ENCODE measurements around the gene CYP2B6. TPM values are rescaled to one million over a fixed set of nuclear protein-coding genes. Genes with fewer than 3 reads are reported as not detected.

CYP2B6 gene
- total and polyA plus RNA-seq, 10 of the 15 experiments (the other 5 are each of a cell fraction or from before 2014, with no cell fraction given): 0.23 to 0.86 TPM; not detected in 8

GRCh38 chr19:40954573-40954972 is 36.5 kb upstream of the CYP2B6 start:
- WGBS (ENCODE audit: insufficient coverage, insufficient replicate concordance, low lambda C conversion rate, missing lambda C conversion rate): 64% methylated on average over 10 of the region's 10 CpGs
- FAIRE-seq: no peak
- RAD21 ChIA-PET (ENCODE audit: unreplicated experiment): no interaction called here

More at GRCh38 chr19:40954573-40954972, 36.5 kb upstream of the CYP2B6 start:
- DNase-seq (ENCODE audit: low read depth, low spot score) (no peak), ATAC-seq (no peak)
- in situ Hi-C loops (cut with MboI): no loop called here
- no peak for TF ChIP-seq HCFC1 (IDR thresholded peaks at IDR 0.05; ENCODE audit: low read length)
- no peak for TF ChIP-seq MXI1 (IDR thresholded peaks at IDR 0.05; ENCODE audit: low read depth, low read length)
- no peak for TF ChIP-seq IRF3 (IDR thresholded peaks at IDR 0.05)
- TF ChIP-seq CBX3 (IDR thresholded peaks at IDR 0.05; ENCODE audit: borderline replicate concordance, low read depth): no peak
- no peak for TF ChIP-seq ZNF592 (IDR thresholded peaks at IDR 0.05)
- TF ChIP-seq RAD51 (IDR thresholded peaks at IDR 0.05): no peak
- TF ChIP-seq LARP7 (IDR thresholded peaks at IDR 0.05): no peak
- TF ChIP-seq IRF4 (IDR thresholded peaks at IDR 0.05; ENCODE audit: low read depth, low read length): no peak
- TF ChIP-seq ATF2 (IDR thresholded peaks at IDR 0.05; ENCODE audit: low read length): no peak
- no peak for TF ChIP-seq POLR2AphosphoS5 (IDR thresholded peaks at IDR 0.05; ENCODE audit: low read length)
- no peak for TF ChIP-seq JUND (IDR thresholded peaks at IDR 0.05; ENCODE audit: low read depth, low read length)
- no peak for TF ChIP-seq GABPA (IDR thresholded peaks at IDR 0.05; ENCODE audit: low read depth)
- no peak for TF ChIP-seq CBFB (IDR thresholded peaks at IDR 0.05; ENCODE audit: low read depth)
- no peak for TF ChIP-seq NR2C1 (IDR thresholded peaks at IDR 0.05)
- TF ChIP-seq POLR2AphosphoS2 (IDR thresholded peaks at IDR 0.05; ENCODE audit: low read depth, low read length): no peak
- no peak for TF ChIP-seq TCF7 (IDR thresholded peaks at IDR 0.05; ENCODE audit: borderline replicate concordance)
- TF ChIP-seq ESRRA (IDR thresholded peaks at IDR 0.05; ENCODE audit: low read length): no peak
- TF ChIP-seq CHD2 (IDR thresholded peaks at IDR 0.05; ENCODE audit: borderline replicate concordance, low read depth, low read length): no peak
- TF ChIP-seq HDGF (IDR thresholded peaks at IDR 0.05): no peak
- TF ChIP-seq ZBTB33 (IDR thresholded peaks at IDR 0.05): no peak
- ChIA-PET CTCF (interaction anchor here (0.6 to 1.0 kb wide), 2 partner anchors 8 to 20 kb away, joined by 3 read pairs; no protein-coding TSS in a partner anchor), SMC1A (ENCODE audit: uncharacterized antibody, unreplicated experiment) (no interaction called here), POLR2A (no interaction called here)
- no peaks in the 10 kb centered on the region for H3K27me3 ChIP-seq (replicated peaks in 1 of 2; ENCODE audit: control insufficient read depth in 2 of 2, insufficient read depth in 2 of 2, low read length in 1 of 2)
- intact Hi-C loops (cut with micrococcal nuclease; ENCODE audit: unreplicated experiment): no loop called here
- no peak overlapping the region for H3K9ac ChIP-seq (ENCODE audit: control insufficient read depth, insufficient read depth, low read length)
- H3K27ac ChIP-seq (ENCODE audit: control insufficient read depth, insufficient read depth): no peak overlapping the region
- no peak overlapping the region for H2AFZ ChIP-seq (ENCODE audit: control insufficient read depth, low read depth, low read length)
- H3K79me2 ChIP-seq (ENCODE audit: control insufficient read depth, insufficient read depth, low read length): no peaks in the 10 kb centered on the region
- no peaks in the 10 kb centered on the region for H4K20me1 ChIP-seq (ENCODE audit: control insufficient read depth, insufficient read depth)
- H3K36me3 ChIP-seq (ENCODE audit: control insufficient read depth in 2 of 2, insufficient read depth in 2 of 2, low read length in 1 of 2): no peaks in the 10 kb centered on the region
- peaks cover 6% of the 10 kb centered on the region; the same call in 2 of the 3 replicates for H3K9me3 ChIP-seq (replicated peaks; ENCODE audit: control insufficient read depth, insufficient read depth, low read length)
- no peak overlapping the region for H3K4me2 ChIP-seq (ENCODE audit: control insufficient read depth, insufficient read depth)
- H3K4me3 ChIP-seq: no peak overlapping the region
- H3K4me1 ChIP-seq (ENCODE audit: control insufficient read depth, insufficient read depth, low read length): no peaks in the 10 kb centered on the region
- no TSS peak for BruUV-seq (replicated peaks)
